Trophoblast cell (in vitro differentiated cells and primary cell): Measurements from ENCODE around the gene PEF1.

ENCODE experiments used
- DNase-seq, 2 donors: peaks; one replicate each; pipeline ENCODE4 v3.0.0-alpha.2; 2016
- H2AFZ ChIP-seq: 2 replicates; pipeline ENCODE4 v1.6.1; 2013; ENCODE audit warnings: low read length, moderate library complexity, mild to moderate bottlenecking; ENCODE audit not compliant: insufficient read depth, poor library complexity
- H2AK5ac ChIP-seq: 2 replicates; pipeline ENCODE4 v1.6.1; 2013; ENCODE audit warnings: mild to moderate bottlenecking, low read length
- H2BK120ac ChIP-seq: 2 replicates; pipeline ENCODE4 v1.6.1; 2013; ENCODE audit warnings: low read length, mild to moderate bottlenecking, moderate library complexity; ENCODE audit not compliant: insufficient read depth, poor library complexity
- H2BK12ac ChIP-seq: 2 replicates; pipeline ENCODE4 v1.6.1; 2013; ENCODE audit warnings: mild to moderate bottlenecking, low read length, moderate library complexity
- H2BK5ac ChIP-seq: 2 replicates; pipeline ENCODE4 v1.6.1; 2013; ENCODE audit warnings: low read length, low read depth, moderate library complexity, mild to moderate bottlenecking; ENCODE audit not compliant: poor library complexity
- H3K14ac ChIP-seq: 2 replicates; pipeline ENCODE4 v1.6.1; 2013; ENCODE audit warnings: mild to moderate bottlenecking, low read length
- H3K18ac ChIP-seq: 2 replicates; pipeline ENCODE4 v1.6.1; 2013; ENCODE audit warnings: mild to moderate bottlenecking, low read length
- H3K23ac ChIP-seq: 2 replicates; pipeline ENCODE4 v1.6.1; 2013; ENCODE audit warnings: low read length
- H3K27ac ChIP-seq: 2 replicates; pipeline ENCODE4 v1.5.1; 2013; ENCODE audit warnings: low read depth, mild to moderate bottlenecking, inconsistent platforms, low read length, moderate library complexity
- H3K27me3 ChIP-seq: 2 replicates; pipeline ENCODE4 v1.6.1; 2013; ENCODE audit warnings: inconsistent platforms, mild to moderate bottlenecking, low read length, moderate library complexity; ENCODE audit not compliant: insufficient read depth
- H3K36me3 ChIP-seq, 2 experiments: 1 replicate in 1 of 2; 2 replicates in 1 of 2; pipeline ENCODE4 v1.6.1; 2013; ENCODE audit warnings: low read length in 2 of 2, mild to moderate bottlenecking in 2 of 2, moderate library complexity in 1 of 2; ENCODE audit not compliant: insufficient read depth in 2 of 2, control insufficient read depth in 1 of 2
- H3K4ac ChIP-seq: 2 replicates; pipeline ENCODE4 v1.6.1; 2013; ENCODE audit warnings: low read depth, mild to moderate bottlenecking, low read length, moderate library complexity
- H3K4me1 ChIP-seq, 2 experiments: 1 replicate in 1 of 2; 2 replicates in 1 of 2; pipeline ENCODE4 v1.6.1; 2013; ENCODE audit warnings: low read length in 2 of 2, mild to moderate bottlenecking in 2 of 2, moderate library complexity in 1 of 2; ENCODE audit not compliant: insufficient read depth in 2 of 2, control insufficient read depth in 1 of 2
- H3K4me2 ChIP-seq: 2 replicates; pipeline ENCODE4 v1.6.1; 2013; ENCODE audit warnings: inconsistent platforms, mild to moderate bottlenecking, low read length, moderate library complexity
- H3K4me3 ChIP-seq: 2 replicates; pipeline ENCODE4 v1.5.1; 2013; ENCODE audit warnings: mild to moderate bottlenecking, low read depth, low read length, inconsistent platforms
- H3K79me1 ChIP-seq: one replicate; pipeline ENCODE4 v1.6.1; 2013; ENCODE audit warnings: low read length
- H3K79me2 ChIP-seq: 2 replicates; pipeline ENCODE4 v1.6.1; 2013; ENCODE audit warnings: low read length, mild to moderate bottlenecking; ENCODE audit not compliant: control insufficient read depth, insufficient read depth, poor library complexity
- H3K9ac ChIP-seq: 2 replicates; pipeline ENCODE4 v1.6.1; 2013; ENCODE audit warnings: mild to moderate bottlenecking, low read length
- H3K9me3 ChIP-seq: 2 replicates; pipeline ENCODE4 v1.6.1; 2013; ENCODE audit warnings: low read depth, mild to moderate bottlenecking, control low read depth, inconsistent platforms, low read length; ENCODE audit not compliant: insufficient read depth
- H4K12ac ChIP-seq: 2 replicates; pipeline ENCODE4 v1.6.1; 2013; ENCODE audit warnings: low read depth, mild to moderate bottlenecking, low read length, moderate library complexity
- H4K8ac ChIP-seq: 2 replicates; pipeline ENCODE4 v1.6.1; 2013; ENCODE audit warnings: low read depth, mild to moderate bottlenecking, low read length, moderate library complexity
- H4K91ac ChIP-seq: one replicate; pipeline ENCODE4 v1.6.1; 2013; ENCODE audit warnings: low read depth, mild to moderate bottlenecking, low read length, moderate library complexity
- WGBS: extraction: QIAGEN DNeasy Blood & Tissue Kit; methylation state at CpG from one replicate; pipeline ENCODE4 v1.1.7; 2013; ENCODE audit warnings: missing lambda C conversion rate; ENCODE audit not compliant: insufficient read length, insufficient coverage; ENCODE audit errors: extremely low coverage; 5-methylcytosine and 5-hydroxymethylcytosine counted together

Gene PEF1

DNA sequence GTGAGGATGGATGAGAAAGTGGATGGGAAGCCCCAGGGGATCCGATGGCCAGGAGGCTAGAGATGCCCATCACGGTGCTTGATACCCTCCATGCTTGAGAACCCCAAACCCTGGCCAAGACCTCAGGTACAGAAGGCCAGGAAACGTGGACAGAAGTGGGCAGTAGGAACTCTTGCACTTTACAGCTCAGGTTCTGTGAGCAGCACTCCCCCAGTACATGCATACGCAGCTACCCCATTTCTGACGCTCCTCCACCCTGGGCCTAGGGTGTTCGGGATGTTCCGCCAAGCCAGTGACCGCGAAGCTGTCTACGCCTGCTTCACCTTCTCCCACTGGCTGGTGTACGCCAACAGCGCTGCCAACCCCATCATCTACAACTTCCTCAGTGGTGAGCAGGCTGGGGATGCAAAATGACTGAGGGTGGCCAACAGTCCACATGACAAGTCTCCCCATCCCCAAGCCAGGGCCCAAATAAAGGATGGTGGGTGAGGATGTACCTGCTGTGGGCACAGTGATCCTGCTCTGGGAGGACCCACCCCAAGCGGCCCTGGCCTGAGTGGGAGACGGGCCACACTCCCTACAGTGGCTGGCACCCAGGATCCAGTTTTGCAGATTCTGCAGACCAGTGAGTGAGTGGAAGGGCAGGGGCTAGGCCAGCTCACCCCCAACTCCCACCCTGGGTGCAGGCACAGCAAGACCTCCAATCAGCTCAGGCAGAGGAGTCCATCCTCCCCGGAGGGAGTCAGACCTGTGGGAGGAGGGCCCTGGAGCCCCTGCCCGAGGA lies 19.8 kb downstream of the PEF1 start:
- Histone ChIP-seq H2BK12ac (peak overlapping the region; percentile 16), H2AK5ac (peak overlapping the region; percentile 29), H3K23ac (no peak overlapping the region), H2BK5ac (peak overlapping the region; percentile 41), H3K18ac (peak overlapping the region; percentile 68), H3K4me1 (peaks cover 42 to 45% of the 10 kb centered on the region in 2 experiments), H3K4ac (no peak overlapping the region), H4K12ac (no peak overlapping the region), H3K79me1 (peaks cover 49% of the 10 kb centered on the region), H3K14ac (peak overlapping the region; percentile 18), H2BK120ac (peak overlapping the region; percentile 56), H3K4me2 (peak overlapping the region; percentile 20), H3K9me3 (peaks cover 5% of the 10 kb centered on the region), H3K9ac (no peak overlapping the region), H3K79me2 (peaks cover 19% of the 10 kb centered on the region), H3K27me3 (no peaks in the 10 kb centered on the region), H3K36me3 (peaks cover 9 to 14% of the 10 kb centered on the region in 2 experiments), H4K8ac (peak overlapping the region; percentile 8), H3K27ac (peak overlapping the region; percentile 91), H4K91ac (peak overlapping the region; percentile 78), H3K4me3 (no peak overlapping the region), H2AFZ (no peak overlapping the region)
- no peak for DNase-seq
- no CpG with 5 or more reads among the region's 16 CpGs for WGBS

DNA sequence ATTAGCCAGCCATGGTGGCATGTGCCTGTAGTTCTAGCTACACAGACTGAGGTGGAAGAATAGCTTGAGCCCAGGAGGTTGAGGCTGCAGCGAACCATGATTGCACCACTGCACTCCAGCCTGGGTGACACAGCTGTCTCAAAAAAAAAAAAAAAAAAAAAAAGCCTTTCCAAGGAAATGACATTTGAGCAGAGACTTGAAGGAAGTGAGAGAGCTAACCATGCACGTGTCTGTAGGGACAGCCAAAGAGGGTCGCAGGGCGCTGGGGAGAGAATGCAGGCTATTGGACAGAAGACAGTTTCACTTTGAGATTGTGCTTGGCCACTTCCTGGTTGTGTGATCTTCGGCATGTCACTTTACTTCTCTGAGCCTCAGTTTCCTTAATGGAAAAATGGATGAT lies 20.4 kb downstream of the PEF1 start:
- Histone ChIP-seq H3K4me1 (peaks cover 37 to 40% of the 10 kb centered on the region in 2 experiments), H3K23ac (no peak overlapping the region), H3K9me3 (peaks cover 5% of the 10 kb centered on the region), H3K79me2 (peaks cover 17% of the 10 kb centered on the region), H4K12ac (no peak overlapping the region), H4K91ac (peak overlapping the region; percentile 78), H3K4me2 (no peak overlapping the region), H3K18ac (no peak overlapping the region), H2BK120ac (peak overlapping the region; percentile 1), H3K79me1 (peaks cover 46% of the 10 kb centered on the region), H3K9ac (no peak overlapping the region), H4K8ac (no peak overlapping the region), H3K27ac (no peak overlapping the region), H3K27me3 (no peaks in the 10 kb centered on the region), H3K14ac (no peak overlapping the region), H3K36me3 (peaks cover 7 to 12% of the 10 kb centered on the region in 2 experiments), H2AFZ (no peak overlapping the region), H2BK12ac (no peak overlapping the region), H3K4ac (no peak overlapping the region), H2AK5ac (no peak overlapping the region), H3K4me3 (no peak overlapping the region), H2BK5ac (no peak overlapping the region)
- DNase-seq, result no peak
- no CpG with 5 or more reads among the region's 5 CpGs for WGBS

DNA sequence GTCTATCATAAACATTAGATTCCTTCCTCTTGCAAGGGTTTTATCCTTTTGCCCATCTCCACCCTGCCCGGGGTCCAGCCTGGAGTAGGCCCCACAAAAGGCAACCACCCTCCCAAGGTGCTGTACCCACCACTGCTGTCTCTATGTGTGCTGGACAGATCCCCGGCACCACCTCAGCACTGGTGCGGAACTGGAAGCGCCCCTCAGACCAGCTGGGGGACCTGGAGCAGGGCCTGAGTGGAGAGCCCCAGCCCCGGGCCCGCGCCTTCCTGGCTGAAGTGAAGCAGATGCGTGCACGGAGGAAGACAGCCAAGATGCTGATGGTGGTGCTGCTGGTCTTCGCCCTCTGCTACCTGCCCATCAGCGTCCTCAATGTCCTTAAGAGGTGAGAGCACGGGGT lies 21.3 kb downstream of the PEF1 start:
- peaks cover 33 to 35% of the 10 kb centered on the region in 2 experiments for H3K4me1 ChIP-seq

DNA sequence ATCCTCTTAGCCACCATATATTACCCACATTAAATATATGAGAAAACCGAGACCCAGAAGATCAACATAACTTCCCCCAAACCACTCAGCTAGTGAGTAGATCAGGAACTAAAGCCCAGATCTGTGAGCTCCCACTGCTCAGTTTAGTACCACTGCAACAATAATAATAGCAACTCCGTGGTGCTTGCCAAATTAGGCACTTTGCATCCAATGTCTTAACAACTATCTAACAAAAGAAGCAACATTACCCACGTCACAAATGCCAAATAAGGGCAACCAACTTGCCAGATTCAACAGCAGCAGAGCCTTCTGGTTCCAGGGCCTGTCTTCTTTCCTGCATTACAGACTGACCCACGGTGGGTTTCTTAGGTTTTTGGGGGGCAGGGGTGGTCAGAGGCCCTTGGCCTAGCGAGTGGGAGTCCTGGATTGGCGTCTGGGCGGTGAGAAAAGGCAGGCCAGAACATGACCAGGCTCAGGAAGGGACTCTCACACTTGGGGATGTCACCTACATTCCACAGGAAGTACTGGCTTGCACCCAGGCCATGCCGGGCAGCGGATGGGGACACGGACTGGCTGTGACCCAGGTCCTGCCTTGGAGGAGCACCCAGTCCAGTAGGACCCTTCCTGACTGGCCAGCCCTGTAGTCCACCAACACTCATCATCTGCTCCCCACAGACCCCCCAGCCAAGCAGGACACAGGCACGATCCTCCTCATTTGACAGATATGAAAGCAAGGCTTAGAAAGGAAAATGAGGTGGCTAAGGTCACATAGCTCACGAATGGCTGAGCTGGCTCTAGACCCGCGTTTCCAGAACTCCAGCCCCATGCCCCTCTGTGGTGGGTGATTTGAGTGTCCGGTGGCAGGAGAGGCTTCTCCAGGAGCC lies 22.6 kb downstream of the PEF1 start:
- no peak overlapping the region for H3K23ac ChIP-seq
- no peak overlapping the region for H2BK5ac ChIP-seq
- no peak overlapping the region for H3K14ac ChIP-seq
- H3K79me1 ChIP-seq, result peaks cover 34% of the 10 kb centered on the region
- H2AK5ac ChIP-seq, result peak overlapping the region; percentile 55
- no peak overlapping the region for H3K9ac ChIP-seq
- no peak overlapping the region for H3K18ac ChIP-seq
- H2AFZ ChIP-seq, result no peak overlapping the region
- no peaks in the 10 kb centered on the region for H3K27me3 ChIP-seq
- H2BK12ac ChIP-seq, result peak overlapping the region; percentile 37
- H3K4ac ChIP-seq, result no peak overlapping the region
- H3K4me3 ChIP-seq, result no peak overlapping the region
- peaks cover 5% of the 10 kb centered on the region for H3K9me3 ChIP-seq
- no peak overlapping the region for H3K27ac ChIP-seq
- H3K4me1 ChIP-seq, result peaks cover 23 to 25% of the 10 kb centered on the region in 2 experiments
- WGBS, result no CpG with 5 or more reads among the region's 15 CpGs
- H3K4me2 ChIP-seq, result no peak overlapping the region
- no peak overlapping the region for H4K12ac ChIP-seq
- peaks cover 11% of the 10 kb centered on the region for H3K79me2 ChIP-seq
- peak overlapping the region; percentile 12 for H4K91ac ChIP-seq
- peaks cover 0 to 1% of the 10 kb centered on the region in 2 experiments for H3K36me3 ChIP-seq
- no peak for DNase-seq
- peak overlapping the region; percentile 18 for H2BK120ac ChIP-seq
- no peak overlapping the region for H4K8ac ChIP-seq

More for the DNA sequence above, 21.3 kb downstream of the PEF1 start:
- Histone ChIP-seq H2BK120ac (no peak overlapping the region), H3K9me3 (peaks cover 5% of the 10 kb centered on the region), H3K18ac (no peak overlapping the region), H2BK5ac (no peak overlapping the region), H3K27ac (no peak overlapping the region), H2BK12ac (no peak overlapping the region), H4K8ac (no peak overlapping the region), H3K14ac (no peak overlapping the region), H4K91ac (no peak overlapping the region), H3K79me1 (peaks cover 42% of the 10 kb centered on the region), H2AK5ac (no peak overlapping the region), H3K4me2 (no peak overlapping the region), H3K79me2 (peaks cover 17% of the 10 kb centered on the region), H3K4ac (no peak overlapping the region), H3K23ac (no peak overlapping the region), H3K36me3 (peaks cover 5 to 11% of the 10 kb centered on the region in 2 experiments), H2AFZ (no peak overlapping the region), H4K12ac (no peak overlapping the region), H3K9ac (no peak overlapping the region), H3K4me3 (no peak overlapping the region), H3K27me3 (no peaks in the 10 kb centered on the region)
- no peak for DNase-seq
- WGBS, result no CpG with 5 or more reads among the region's 12 CpGs
